WERI-Rb-1 (cell line): ENCODE data around the gene VENTX.
A peak's percentile ranks its signal among the peaks of the same experiment; 100 is the strongest.

ENCODE experiments used
- DNase-seq: peaks from one replicate; pipeline ENCODE4 v3.0.0-alpha.2; 2020
- H3K27ac ChIP-seq: fragments of 250-450 bp; sonication (Bioruptor Pico); 2 replicates; pipeline ENCODE4 v1.5.1; 2020; ENCODE audit warnings: mild to moderate bottlenecking, moderate library complexity
- H3K27me3 ChIP-seq: fragments of 250-450 bp; sonication (Bioruptor Pico); 2 replicates; pipeline ENCODE4 v1.5.1; 2021; ENCODE audit warnings: mild to moderate bottlenecking, low read depth, moderate library complexity; ENCODE audit not compliant: insufficient read depth, severe bottlenecking
- H3K36me3 ChIP-seq: fragments of 250-450 bp; sonication (Bioruptor Pico); 2 replicates; pipeline ENCODE4 v1.5.1; 2020; ENCODE audit warnings: mild to moderate bottlenecking, moderate library complexity
- H3K4me3 ChIP-seq: 2 replicates; pipeline ENCODE4 v1.5.1; 2011; ENCODE audit warnings: low read depth, mild to moderate bottlenecking, control low read depth, low read length
- H3K9me3 ChIP-seq: fragments of 250-450 bp; sonication (Bioruptor Pico); 2 replicates; pipeline ENCODE4 v1.5.1; 2021; ENCODE audit warnings: mild to moderate bottlenecking, moderate library complexity; ENCODE audit not compliant: severe bottlenecking
- TF ChIP-seq, protein P1 (sequence below): IDR thresholded peaks from 2 replicates; pipeline ENCODE4 v1.5.1; 2011; ENCODE audit warnings: low read depth, mild to moderate bottlenecking, control low read depth, inconsistent platforms, low read length

Gene VENTX

DNA sequence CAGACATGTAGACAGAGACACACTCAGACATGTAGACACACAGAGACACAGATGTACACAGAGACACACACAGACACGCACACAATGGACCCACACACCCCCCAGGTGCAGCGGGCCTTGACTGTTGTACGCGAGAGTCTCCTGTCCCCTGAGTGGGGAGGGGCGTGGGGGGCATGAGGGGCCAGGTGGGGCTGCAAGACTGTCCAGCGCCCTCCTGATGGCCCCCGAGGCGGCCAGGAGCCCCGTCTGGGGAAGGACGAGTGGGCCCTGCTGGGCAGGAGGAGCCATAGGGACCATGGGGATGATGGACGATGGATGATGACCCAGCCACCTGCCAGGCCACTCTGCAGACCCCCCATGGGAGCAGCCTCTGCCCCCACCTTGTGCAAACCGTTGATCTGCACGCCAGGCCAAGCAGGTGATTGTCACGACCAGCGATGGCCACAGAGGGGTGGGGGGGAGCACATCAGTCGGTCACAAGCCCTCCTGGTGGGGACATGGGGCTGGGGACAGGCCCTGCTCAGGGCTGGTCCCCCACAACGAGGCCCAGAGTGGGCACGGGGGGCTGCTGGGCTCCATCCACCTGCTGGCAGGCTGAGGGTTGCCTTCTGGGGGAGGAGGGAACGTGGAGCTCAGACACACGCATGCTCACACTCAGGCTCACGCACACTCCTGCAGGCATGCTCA is 11.6 kb downstream of the VENTX start:
- TF ChIP-seq, protein P1, sequence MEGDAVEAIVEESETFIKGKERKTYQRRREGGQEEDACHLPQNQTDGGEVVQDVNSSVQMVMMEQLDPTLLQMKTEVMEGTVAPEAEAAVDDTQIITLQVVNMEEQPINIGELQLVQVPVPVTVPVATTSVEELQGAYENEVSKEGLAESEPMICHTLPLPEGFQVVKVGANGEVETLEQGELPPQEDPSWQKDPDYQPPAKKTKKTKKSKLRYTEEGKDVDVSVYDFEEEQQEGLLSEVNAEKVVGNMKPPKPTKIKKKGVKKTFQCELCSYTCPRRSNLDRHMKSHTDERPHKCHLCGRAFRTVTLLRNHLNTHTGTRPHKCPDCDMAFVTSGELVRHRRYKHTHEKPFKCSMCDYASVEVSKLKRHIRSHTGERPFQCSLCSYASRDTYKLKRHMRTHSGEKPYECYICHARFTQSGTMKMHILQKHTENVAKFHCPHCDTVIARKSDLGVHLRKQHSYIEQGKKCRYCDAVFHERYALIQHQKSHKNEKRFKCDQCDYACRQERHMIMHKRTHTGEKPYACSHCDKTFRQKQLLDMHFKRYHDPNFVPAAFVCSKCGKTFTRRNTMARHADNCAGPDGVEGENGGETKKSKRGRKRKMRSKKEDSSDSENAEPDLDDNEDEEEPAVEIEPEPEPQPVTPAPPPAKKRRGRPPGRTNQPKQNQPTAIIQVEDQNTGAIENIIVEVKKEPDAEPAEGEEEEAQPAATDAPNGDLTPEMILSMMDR = peak; percentile 29; the same call in 1 of the 2 replicates
- no peak overlapping the region for H3K27ac ChIP-seq
- DNase-seq = peak; percentile 53
- H3K27me3 ChIP-seq = no peaks in the 10 kb centered on the region
- no peaks in the 10 kb centered on the region for H3K9me3 ChIP-seq
- no peaks in the 10 kb centered on the region for H3K36me3 ChIP-seq
- no peak overlapping the region for H3K4me3 ChIP-seq

DNA sequence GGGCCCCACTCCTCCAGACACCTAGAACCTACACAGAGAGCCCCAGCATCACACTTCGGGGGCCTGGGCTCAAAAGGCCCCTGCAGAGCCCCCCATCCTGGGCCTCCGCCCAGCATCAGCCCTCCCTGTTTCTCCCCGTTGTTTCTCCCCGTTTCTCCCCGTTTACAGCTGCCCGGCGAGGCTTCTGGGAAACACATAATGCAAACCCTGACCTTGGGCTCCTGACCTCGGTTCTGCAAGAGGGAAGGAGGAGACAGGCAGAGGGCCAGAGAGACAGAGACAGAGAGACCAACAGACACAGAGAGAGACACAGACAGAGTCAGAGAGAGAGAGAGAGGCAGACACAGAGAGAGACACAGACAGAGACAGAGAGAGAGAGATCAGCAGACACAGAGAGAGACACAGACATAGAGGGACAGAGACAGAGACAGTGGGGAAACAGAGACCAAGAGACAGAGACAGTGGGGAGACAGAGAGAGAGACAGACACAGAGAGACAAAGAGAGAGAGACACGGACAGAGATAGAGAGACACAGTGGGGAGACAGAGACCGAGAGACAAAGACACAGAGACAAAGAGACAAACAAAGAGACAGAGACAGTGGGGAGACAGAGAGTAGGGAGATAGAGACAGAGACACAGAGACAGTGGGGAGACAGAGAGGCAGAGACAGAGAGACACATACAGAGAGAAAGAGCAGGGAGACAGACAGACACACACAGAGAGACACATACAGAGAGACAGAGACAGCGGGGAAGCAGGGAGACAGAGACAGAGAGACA is 12.5 kb downstream of the VENTX start:
- Histone ChIP-seq H3K27me3 (no peaks in the 10 kb centered on the region), H3K36me3 (no peaks in the 10 kb centered on the region), H3K27ac (no peak overlapping the region), H3K9me3 (no peaks in the 10 kb centered on the region), H3K4me3 (no peak overlapping the region)
- no peak for DNase-seq
- TF ChIP-seq, protein P1 = no peak

DNA sequence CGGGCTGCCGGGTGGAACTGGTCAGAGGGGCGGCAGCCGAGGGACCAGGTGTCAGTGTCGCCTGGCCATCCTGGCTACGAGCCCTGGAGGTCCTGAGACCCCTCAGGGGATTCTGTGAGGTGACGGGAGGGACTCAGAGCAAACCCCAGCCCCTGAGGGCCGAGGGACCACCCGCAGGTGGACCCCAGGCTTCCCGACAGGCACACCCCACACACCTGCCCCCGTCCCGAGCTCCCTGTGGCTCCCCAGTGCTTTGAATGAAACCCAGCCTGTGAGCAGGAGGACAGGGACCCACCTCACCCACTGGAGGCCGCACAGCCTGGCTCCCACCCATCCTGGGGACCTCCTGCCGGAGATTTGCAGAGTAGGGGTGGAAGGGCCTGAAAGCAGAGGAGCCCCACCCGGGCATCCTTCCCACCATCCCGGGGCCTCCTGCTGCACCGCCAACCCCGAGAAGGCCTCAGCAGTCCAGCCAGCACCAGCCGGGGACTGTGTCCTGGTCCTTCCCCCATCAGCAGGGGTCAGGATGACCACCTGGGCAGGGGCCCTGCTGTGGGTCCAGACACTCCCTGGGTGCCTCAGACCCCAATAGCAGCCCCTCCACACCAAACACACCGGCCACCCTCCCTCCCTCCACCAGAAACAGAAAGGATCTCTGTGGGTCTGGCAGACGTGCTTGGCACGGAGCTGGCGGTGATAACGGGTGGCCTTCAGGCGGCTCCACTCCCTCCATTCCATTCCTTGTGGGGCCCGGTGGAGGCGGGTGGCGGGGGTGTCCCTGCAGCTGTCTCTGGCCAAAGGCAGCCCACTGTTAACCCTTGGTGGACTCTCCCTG is 13.9 kb downstream of the VENTX start:
- Histone ChIP-seq H3K4me3 (no peak overlapping the region), H3K27me3 (no peaks in the 10 kb centered on the region), H3K27ac (no peak overlapping the region), H3K9me3 (no peaks in the 10 kb centered on the region), H3K36me3 (no peaks in the 10 kb centered on the region)
- DNase-seq = no peak
- TF ChIP-seq, protein P1 = no peak

DNA sequence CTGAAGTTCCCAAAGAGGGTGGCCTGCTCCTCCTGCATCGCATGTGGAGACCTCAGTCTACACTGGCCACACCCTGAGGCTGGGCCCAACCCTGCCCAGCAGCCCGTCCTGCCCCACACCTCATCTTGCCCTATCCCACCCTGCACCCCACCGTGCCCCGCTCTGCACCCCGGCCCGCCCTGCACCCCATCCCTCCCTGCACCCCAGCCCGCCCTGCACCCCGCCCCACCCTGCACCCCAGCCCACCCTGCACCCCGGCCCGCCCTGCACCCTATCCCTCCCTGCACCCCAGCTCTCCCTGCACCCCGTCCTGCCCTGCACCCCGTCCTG is 14.5 kb downstream of the VENTX start:
- Histone ChIP-seq H3K27ac (no peak overlapping the region), H3K36me3 (no peaks in the 10 kb centered on the region), H3K9me3 (no peaks in the 10 kb centered on the region), H3K4me3 (no peak overlapping the region), H3K27me3 (no peaks in the 10 kb centered on the region)
- no peak for DNase-seq
- TF ChIP-seq, protein P1 = no peak

DNA sequence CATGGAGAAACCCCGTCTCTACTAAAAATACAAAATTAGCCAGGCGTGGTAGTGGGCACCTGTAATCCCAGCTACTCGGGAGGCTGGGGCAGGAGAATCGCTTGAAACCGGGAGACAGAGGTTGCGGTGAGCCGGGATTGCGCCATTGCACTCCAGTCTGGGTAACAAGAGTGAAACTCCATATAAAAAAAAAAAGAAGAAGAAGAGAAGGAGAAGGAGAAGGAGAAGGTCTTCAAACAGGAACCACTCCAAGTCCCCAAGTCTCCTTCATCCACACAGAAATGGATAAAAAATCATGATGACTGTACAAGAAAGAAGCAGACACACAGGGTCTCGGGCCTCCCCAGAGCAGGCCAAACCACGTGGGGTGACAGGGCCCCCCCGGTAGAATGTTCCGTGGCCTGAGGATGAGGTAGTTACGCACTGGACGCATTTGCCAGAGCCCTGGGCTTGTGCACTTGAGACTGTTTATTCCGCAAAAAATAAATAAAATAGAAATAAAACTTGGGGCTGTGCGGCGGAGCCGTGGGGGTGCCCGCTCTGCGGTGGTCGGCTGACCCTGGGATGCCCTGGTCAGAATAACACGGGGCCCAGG is 15.8 kb downstream of the VENTX start:
- Histone ChIP-seq H3K36me3 (no peaks in the 10 kb centered on the region), H3K9me3 (no peaks in the 10 kb centered on the region), H3K27me3 (no peaks in the 10 kb centered on the region), H3K27ac (no peak overlapping the region), H3K4me3 (no peak overlapping the region)
- no peak for DNase-seq
- TF ChIP-seq, protein P1 = no peak
